RWPE2 (cell line): ENCODE data around the gene TLK1.

Experiments used
- ATAC-seq: fragments of 200-7000 bp; cut with Tn5 transposase; 3 replicates; pipeline ENCODE4 v1.9.1; 2021; ENCODE audit warnings: low read depth
- DNase-seq: peaks from one replicate; pipeline ENCODE4 v3.0.0-alpha.2; 2020; ENCODE audit warnings: low spot score
- H3K27ac ChIP-seq: fragments of 450-650 bp; 2 replicates; pipeline ENCODE4 v1.5.1; 2017; ENCODE audit warnings: mild to moderate bottlenecking; ENCODE audit not compliant: poor library complexity, severe bottlenecking
- H3K27me3 ChIP-seq: fragments of 250-450 bp; sonication (Bioruptor Pico); 2 replicates; pipeline ENCODE4 v1.5.1; 2021; ENCODE audit warnings: mild to moderate bottlenecking, moderate library complexity; ENCODE audit not compliant: insufficient read depth, poor library complexity, severe bottlenecking
- H3K36me3 ChIP-seq: fragments of 250-450 bp; sonication (Bioruptor Pico); 2 replicates; pipeline ENCODE4 v1.5.1; 2020; ENCODE audit warnings: low read depth, mild to moderate bottlenecking, moderate library complexity
- H3K4me1 ChIP-seq: fragments of 250-450 bp; sonication (Bioruptor Pico); 2 replicates; pipeline ENCODE4 v1.5.1; 2021; ENCODE audit warnings: mild to moderate bottlenecking, moderate library complexity; ENCODE audit not compliant: insufficient read depth, poor library complexity, severe bottlenecking
- H3K4me3 ChIP-seq: fragments of 250-450 bp; sonication (Bioruptor Pico); 2 replicates; pipeline ENCODE4 v1.5.1; 2021; ENCODE audit warnings: mild to moderate bottlenecking, moderate library complexity; ENCODE audit not compliant: severe bottlenecking
- H3K9me3 ChIP-seq: fragments of 250-450 bp; sonication (Bioruptor Pico); 2 replicates; pipeline ENCODE4 v1.5.1; 2021; ENCODE audit warnings: mild to moderate bottlenecking, moderate library complexity; ENCODE audit not compliant: severe bottlenecking
- TF ChIP-seq, protein P1 (sequence below): fragments of 450-650 bp; IDR thresholded peaks from one replicate; pipeline ENCODE4 v1.5.1; 2017; ENCODE audit warnings: mild to moderate bottlenecking, moderate library complexity; ENCODE audit not compliant: poor library complexity, severe bottlenecking

TLK1 gene

DNA sequence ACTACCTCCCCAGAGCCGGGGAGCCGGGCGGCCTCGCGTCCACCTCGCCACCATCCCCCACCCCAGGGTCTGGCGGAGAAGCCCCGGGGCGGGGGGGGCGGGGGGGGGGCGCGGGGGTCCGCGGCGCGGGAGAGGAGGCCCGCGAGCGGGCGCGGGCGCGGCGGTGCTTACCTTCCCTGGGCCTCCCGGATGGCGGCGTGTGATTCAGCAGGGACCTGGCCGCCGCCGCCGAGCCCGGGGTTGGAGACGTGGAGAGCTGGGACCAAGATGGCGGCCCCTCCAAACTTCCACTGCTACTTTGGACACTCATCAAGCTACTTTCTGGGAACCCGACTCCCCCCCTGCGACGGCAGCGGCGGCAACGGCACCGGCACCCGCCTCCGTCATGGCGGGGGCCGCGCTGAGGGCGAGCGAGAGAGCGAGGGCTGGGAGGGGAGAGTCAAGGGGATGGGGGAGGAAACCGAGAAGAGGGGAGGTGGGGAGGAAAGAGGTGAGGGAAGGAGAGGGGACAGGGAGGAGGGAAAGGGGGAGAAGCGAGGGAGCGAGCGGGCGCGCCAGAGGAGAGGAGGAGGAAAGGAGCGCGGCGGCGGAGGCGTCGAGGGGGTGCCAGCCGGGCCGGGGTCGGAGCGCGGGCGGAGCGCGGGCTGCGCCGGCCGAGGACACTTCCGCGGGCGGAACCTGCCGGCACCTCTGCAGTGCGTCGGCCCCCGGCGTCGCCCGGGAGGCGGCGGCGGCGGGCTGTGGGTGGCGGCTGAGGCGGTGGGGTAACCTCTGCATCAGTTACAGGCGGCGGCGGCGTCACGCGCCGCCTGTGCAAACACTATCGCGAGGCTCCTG lies at the start of gene TLK1:
TLK1 (minus strand) TSS at position 775 of the 837 bp plus-strand sequence; CDS start at position 310, 465 bp downstream.
- Histone ChIP-seq H3K36me3 (no peaks in the 10 kb centered on the region), H3K27ac (peak within 1 kb of the TSS; percentile 91), H3K9me3 (no peaks in the 10 kb centered on the region), H3K27me3 (no peaks in the 10 kb centered on the region), H3K4me3 (peak within 1 kb of the TSS; percentile 64), H3K4me1 (peaks cover 7% of the 10 kb centered on the region)
- ATAC-seq: peak; percentile 71
- DNase-seq: peak; percentile 75
- TF ChIP-seq, protein P1, sequence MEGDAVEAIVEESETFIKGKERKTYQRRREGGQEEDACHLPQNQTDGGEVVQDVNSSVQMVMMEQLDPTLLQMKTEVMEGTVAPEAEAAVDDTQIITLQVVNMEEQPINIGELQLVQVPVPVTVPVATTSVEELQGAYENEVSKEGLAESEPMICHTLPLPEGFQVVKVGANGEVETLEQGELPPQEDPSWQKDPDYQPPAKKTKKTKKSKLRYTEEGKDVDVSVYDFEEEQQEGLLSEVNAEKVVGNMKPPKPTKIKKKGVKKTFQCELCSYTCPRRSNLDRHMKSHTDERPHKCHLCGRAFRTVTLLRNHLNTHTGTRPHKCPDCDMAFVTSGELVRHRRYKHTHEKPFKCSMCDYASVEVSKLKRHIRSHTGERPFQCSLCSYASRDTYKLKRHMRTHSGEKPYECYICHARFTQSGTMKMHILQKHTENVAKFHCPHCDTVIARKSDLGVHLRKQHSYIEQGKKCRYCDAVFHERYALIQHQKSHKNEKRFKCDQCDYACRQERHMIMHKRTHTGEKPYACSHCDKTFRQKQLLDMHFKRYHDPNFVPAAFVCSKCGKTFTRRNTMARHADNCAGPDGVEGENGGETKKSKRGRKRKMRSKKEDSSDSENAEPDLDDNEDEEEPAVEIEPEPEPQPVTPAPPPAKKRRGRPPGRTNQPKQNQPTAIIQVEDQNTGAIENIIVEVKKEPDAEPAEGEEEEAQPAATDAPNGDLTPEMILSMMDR: no peak

DNA sequence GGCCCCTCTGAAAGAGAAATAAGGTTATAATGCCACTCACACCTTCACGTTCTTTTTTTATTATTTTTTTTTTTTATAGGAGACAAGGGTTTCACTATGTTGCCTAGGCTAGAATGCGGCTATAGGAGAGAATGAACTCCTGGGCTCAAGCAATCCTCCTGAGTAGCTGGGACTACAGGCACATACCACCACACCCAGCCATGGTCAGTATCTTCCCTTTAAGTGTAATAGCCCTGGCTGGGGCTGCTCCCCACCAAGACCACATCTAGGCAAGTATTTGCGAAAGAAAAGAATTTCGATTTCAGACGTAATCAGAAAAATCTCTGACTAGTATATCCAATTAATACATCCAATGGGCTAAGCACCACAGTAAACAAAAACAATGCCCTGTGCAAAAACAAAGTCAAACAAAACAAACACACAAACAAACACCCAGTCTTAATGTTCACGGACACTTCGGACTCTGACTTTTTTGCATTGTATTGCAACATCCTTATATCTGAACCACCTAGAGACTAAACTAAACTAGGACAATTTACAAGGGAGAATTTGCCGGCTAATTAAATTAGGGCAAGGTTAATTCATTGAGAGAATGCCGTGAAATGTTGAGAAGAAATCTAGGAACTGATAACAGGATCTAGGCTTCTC lies 49.6 kb upstream of the TLK1 start:
- no peak for DNase-seq
- ATAC-seq: no peak
- H3K4me3 ChIP-seq: no peak overlapping the region
- H3K4me1 ChIP-seq: no peaks in the 10 kb centered on the region
- TF ChIP-seq, protein P1: no peak
- no peak overlapping the region for H3K27ac ChIP-seq
- H3K36me3 ChIP-seq: no peaks in the 10 kb centered on the region
- no peaks in the 10 kb centered on the region for H3K27me3 ChIP-seq
- no peaks in the 10 kb centered on the region for H3K9me3 ChIP-seq

DNA sequence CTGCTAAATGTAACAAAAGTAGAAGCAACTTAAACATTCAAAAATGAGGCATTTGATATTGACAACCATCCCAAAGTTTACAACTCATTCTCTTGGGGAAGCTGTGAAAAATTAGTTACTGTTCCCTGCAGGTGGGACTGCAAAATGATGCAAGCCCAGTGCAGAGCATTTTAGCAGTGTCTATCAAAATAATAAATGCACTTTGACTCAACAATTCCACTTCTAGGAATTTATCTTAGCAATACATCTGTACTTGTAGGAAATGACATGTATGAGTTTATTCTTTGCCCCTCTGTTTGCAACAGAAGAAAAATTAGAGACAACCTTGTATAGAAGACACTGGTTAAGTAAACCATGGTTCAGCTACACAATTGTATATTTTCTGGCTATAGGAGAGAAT lies 48.0 kb upstream of the TLK1 start:
- no peaks in the 10 kb centered on the region for H3K4me1 ChIP-seq
- H3K4me3 ChIP-seq: no peak overlapping the region
- no peak overlapping the region for H3K27ac ChIP-seq
- H3K27me3 ChIP-seq: no peaks in the 10 kb centered on the region
- no peak for ATAC-seq
- TF ChIP-seq, protein P1: no peak
- H3K36me3 ChIP-seq: no peaks in the 10 kb centered on the region
- no peak for DNase-seq
- H3K9me3 ChIP-seq: no peaks in the 10 kb centered on the region

- H3K9me3 ChIP-seq: no peaks in the 10 kb centered on the region
- H3K4me3 ChIP-seq: no peak overlapping the region
- H3K27me3 ChIP-seq: no peaks in the 10 kb centered on the region
- no peak for ATAC-seq
- DNase-seq: no peak
- TF ChIP-seq, protein P1: no peak
- H3K4me1 ChIP-seq: no peaks in the 10 kb centered on the region
- no peaks in the 10 kb centered on the region for H3K36me3 ChIP-seq
- H3K27ac ChIP-seq: no peak overlapping the region
These were observed 45.9 kb upstream of the TLK1 start for GRCh38 chr2:171206422-171207115.
